HG02885 (cell line): Measurements from ENCODE around the gene GOPC.

ENCODE experiments used
- ATAC-seq: cut with Tn5 transposase; IDR thresholded peaks from one replicate; pipeline ENCODE4 v1.9.1; 2021; ENCODE audit warnings: mild to moderate bottlenecking; ENCODE audit not compliant: unreplicated experiment, poor library complexity

Gene GOPC

DNA sequence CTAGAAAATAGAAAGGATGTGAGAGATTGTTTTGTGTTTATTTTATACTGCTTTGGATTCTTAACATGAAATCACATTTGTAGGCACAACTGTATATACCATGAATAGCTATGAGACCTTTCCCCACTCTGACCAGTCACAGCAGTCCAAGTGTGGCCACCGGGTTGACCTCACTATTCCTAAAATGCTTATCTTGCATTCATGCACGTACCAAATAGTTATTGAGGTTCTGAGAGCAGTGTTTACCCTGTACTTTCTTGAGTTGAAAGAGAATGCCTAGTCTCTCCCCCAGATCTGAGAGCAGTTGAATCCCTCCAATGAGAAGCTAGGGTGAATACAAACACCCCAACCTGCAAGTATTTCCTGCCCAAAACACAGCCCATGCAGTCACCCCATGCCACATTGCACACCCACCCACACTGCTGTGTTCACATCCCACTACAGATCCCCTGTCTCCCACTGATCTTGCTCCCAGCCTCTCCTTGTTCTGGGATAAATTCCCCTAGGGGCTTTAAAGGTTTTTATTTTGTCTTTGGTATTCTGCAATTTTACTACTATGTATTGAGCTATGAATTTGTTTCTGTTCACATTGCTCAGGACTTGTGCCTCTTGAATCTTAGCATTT is 51.6 kb downstream of the GOPC start:
- ATAC-seq: no peak

DNA sequence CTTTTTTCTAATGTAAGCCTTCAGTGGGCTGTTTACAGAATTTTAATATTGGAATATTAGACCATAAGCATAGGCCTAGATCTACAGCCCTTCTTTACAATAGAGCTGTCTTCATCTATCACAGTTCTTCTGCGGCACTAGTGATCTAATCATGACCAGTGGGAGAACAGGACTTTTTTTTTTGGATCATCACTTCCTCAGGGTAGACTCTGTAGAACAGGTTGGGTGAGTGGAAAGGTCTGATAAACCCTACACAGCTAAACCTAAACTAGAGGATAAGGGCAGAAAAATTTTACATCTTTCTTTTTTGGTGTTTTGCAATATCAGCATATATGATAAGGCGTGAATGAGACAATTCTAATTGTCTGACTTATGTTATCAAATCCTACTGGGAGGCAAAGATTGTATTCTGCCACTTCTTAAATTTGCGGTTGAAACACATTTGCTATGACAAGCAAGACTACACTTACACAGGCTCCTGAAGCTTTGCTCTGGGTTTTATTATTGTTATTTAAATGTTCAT is 52.2 kb downstream of the GOPC start:
- no peak for ATAC-seq

DNA sequence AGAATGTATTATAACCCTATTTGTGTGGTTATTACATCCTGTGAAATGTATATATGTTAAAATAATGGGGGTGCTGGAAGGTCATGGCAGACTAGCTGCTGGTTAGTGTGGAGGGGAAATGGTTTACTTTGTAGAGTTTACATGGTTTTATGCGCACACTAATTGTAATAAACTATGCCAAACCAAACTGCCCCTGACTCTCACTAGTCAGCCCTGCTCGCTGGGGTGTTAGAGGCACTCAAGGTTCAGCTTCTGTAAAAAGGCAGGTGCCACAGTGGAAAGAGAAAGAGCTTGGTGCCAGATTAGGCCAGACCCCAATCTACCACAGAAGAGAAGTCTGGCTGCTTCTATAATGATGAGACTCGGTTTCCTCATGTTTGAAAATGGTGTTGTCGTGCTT is 52.7 kb downstream of the GOPC start:
- no peak for ATAC-seq

DNA sequence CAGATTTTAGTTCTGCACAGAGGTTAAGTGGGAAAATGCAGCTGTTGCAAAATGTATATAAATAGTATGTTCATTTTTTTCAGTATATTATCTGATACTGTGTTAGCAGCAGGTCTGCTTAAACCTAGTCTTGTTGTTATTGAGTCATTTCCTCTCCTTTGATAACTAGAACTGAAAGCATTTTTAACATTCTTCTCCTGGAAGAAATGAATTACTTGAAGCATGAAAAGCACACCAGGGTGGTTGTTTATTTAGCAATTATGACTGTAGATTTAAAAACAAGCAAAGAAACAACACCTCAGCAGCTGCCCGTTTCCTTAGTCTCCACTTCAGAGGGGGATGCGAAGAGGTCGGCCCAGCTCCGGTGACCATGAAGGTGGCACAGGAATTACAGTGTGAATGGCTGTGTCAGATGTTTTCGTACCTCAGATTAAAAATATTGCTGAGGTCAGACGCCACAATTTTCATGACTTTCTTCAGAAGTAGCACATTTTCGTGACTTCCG is 53.5 kb downstream of the GOPC start:
- ATAC-seq: no peak

DNA sequence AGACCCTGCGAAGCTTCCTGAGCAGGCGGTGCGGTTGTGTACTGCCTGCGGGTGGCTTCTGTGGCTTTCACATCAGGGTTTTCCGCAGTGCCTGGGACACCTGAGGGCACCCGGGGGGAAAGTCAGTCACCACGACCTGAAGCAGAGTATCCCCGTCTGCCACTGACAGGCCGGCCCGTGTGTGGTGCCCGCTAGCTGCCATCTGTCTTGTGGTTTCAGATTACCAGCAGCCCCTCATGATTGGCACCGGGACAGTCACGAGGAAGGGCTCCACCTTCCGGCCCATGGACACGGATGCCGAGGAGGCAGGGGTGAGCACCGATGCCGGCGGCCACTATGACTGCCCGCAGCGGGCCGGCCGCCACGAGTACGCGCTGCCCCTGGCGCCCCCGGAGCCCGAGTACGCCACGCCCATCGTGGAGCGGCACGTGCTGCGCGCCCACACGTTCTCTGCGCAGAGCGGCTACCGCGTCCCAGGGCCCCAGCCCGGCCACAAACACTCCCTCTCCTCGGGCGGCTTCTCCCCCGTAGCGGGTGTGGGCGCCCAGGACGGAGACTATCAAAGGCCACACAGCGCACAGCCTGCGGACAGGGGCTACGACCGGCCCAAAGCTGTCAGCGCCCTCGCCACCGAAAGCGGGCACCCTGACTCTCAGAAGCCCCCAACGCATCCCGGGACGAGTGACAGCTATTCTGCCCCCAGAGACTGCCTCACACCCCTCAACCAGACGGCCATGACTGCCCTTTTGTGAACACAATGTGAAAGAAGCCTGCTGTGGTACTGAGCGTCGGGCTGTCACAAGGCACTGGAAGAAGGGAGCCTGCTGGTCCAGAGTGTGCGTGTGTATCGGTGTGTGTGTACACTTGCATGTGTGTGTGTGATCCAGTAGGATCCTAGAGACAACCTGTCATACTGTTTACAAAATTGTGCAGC is 54.4 kb downstream of the GOPC start:
- ATAC-seq: no peak

DNA sequence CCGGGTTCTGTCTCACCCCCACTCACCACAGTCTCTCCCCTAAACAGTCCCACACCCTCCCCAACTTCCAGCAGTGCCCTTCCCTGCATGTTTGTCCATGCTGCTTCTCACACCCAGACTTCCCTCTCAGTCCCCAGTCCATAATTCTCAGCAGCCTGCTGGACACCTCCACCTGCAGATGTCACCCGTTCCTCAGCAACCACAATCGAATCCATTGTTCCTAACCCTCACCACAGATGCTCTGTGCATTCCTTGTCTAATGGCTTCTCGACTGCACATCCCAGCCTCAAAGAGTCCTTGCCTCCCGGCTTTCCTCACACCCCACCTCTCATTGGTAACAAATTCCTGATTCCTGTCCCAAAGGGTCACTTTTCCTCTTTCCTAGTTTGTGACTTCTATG is 55.6 kb downstream of the GOPC start:
- ATAC-seq: no peak

DNA sequence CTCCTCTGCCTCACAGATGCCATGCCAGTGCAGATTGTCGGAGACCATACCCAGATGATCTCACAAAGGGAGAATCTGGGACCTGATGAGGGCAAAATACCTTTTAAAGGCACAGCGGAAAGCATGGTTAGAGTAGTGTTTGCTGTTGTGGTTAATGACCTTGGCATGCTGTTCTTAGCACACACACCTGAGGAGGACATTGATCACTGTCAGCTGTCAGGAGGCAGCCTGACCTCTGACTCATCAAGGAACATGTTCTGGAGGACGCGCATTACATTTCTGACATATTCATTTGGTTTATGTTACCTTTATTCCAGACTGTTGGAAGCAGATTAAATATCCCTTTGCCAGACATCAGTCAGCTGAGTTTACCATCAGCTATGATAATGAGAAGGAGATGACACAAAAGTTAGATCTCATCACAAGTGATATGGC is 57.1 kb downstream of the GOPC start:
- no peak for ATAC-seq

DNA sequence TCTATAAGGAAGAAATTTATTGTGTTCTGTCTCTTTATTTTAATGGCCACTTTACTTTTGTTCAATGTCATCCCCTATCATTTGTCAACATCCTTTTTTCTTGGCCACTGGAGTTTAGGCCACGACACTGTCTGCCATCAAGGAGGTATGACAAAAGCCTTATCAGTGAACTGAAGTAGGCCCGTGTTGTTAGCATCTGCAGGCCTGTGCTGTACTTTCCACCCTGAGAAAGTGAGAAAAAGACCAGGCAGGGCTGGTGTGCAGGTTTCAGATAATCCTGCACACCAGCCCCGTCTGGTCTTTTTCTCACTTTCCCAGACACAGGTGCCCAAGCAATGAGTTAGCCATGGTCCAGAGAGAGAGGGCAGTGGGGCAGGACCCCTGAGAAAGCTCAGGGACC is 57.6 kb downstream of the GOPC start:
- no peak for ATAC-seq

DNA sequence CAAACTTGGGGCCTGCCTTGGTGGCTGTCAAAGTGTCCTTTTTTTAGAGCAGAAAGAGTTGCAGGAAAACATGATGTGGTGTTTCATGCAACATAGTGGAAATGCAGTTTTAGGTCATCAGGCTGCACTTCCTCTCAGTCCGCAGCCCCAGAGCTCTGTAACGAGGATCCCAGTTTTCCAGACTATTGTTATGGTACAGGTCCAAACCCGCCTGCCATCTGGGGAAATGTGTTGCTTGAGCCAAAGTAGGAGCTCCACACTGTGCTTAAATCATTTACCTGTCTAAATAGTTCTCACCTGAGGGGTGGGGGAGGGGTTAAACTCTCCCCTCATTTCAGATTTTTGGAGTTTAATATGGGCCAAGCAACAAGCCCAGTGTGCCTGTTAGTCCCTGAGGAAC is 59.8 kb downstream of the GOPC start:
- no peak for ATAC-seq

DNA sequence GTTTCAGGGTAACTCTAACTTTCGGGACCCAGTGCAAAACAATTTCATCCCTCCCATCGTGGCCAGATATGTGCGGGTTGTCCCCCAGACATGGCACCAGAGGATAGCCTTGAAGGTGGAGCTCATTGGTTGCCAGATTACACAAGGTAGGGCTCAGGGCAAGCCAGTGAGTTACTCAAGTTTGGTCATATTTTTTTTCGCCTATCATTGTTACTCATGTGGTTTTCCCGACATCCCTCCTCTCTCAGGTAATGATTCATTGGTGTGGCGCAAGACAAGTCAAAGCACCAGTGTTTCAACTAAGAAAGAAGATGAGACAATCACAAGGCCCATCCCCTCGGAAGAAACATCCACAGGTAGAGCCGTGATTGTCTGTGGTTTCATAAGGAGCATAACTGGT is 61.6 kb downstream of the GOPC start:
- no peak for ATAC-seq

DNA sequence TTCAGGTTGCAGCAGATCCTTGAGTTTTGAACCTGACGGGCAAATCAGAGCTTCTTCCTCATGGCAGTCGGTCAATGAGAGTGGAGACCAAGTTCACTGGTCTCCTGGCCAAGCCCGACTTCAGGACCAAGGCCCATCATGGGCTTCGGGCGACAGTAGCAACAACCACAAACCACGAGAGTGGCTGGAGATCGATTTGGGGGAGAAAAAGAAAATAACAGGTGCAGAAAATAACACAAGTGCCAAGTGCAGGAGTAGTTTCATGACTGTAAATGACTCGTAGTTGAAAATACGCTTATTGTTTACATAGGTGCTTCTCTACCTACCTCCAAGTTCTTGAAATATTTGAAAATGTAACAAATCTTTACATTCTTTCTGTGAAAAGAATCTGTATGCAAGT is 63.7 kb downstream of the GOPC start:
- ATAC-seq: no peak

DNA sequence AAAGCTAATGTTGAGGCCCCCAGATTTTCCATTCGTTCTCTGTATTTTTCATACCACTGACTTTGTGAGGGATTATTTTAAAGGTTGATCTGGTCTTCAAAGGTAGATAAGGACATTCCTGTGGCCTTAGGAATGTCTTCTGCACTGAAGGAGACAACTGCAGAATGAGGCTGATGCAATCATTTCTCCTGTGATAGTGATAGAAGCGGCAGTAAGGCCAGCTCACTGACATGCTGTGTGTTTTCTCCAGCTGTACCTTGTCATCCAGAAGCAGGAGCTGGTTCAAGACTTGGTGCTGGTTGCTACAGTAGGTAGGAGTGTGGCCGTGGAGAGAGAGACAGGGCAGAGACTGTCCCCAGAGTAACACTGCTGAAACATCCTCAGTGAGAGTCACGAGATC is 66.0 kb downstream of the GOPC start:
- no peak for ATAC-seq

DNA sequence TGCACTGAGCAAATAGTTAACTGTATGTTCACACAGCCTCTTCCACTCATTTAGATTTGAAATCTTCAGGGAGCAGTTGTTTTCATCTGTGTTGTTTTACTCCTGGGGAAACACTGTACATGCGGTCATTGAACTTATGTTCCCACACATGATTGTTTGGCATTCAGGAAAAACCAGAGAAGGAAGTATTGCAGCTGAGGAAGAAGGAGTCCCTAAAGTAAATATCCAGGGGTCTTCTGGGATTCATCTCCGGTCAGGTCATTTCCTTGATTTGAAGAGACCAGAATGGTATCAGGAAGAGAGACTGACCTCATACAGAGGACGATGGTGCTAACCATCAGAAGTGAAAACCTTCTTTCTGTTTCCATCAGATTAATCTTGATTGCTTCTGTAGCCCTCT is 67.3 kb downstream of the GOPC start:
- ATAC-seq: no peak

DNA sequence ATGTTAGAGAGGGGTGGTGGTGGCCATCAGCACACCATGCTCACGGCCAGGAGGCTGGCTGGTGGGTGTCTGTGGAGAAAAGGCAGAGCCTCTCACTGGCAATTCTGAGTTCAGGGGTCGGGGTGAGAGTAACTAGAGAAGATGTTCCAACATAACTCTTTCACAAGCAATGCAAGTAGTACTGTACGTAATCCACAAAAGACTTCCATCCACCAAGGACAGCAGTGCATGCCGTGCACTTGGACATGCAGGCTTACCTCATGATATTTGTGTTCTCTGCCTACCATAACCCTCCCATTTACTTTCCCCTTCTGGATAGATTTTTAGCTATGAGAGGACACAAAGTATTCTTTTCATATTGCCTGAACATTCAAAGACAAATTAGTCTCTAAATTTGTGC is 68.5 kb downstream of the GOPC start:
- no peak for ATAC-seq

DNA sequence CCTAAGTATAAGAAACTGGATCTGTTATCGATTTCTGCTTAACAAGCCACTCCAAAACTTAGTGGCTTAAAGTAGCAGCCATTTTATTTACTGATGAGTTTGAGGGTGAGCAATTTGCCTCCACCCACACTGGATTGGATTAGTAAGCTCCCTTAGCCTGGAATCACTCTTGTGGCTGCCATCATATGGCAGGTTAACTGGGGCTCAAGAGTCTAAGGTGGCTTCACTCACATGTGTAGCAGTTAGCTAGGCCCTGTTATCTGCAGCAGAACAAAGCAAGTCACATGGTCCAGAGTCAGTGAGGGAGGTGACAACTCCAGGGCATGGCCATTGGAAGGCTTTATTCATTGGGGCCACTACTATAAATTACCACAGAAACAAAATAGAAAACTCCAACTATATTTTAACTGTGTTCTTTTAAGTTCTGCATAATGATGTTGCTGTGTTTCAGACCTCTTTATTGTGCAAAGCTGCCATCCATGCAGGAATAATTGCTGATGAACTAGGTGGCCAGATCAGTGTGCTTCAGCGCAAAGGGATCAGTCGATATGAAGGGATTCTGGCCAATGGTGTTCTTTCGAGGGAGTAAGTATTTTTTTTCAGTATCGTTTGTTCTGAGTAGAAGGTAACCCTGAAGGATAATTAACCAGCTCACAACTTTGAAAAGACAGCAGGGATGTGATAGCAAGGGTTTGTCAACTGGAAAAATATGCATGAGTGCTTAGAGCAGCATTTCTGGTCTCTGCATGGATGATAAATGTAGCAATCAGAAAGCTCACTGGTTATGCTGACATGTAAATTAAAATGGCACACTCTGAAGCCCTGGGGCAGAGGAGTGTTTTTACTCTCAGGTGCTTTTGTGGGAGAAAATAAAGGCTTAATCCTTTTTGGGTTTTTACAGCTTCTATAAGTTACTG is 70.2 kb downstream of the GOPC start:
- no peak for ATAC-seq

DNA sequence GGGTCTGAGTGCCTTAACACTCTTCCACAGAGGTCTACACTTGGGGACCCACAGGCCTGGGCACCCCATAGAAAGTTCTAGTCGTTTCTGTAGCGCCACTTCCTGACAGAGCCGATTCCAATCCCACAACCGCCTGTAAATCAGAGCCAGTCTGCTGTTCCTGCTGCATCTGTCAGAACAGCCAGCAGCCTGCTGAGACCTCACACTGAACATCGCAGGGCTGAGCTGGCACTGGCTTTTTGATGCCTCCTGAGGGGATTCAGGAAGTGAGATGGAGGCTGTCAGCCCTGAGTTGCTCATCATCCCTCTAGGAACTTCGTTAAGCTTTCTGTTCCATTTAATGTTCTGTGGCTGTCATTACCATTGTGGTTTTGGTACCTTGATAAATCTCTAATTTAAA is 71.0 kb downstream of the GOPC start:
- no peak for ATAC-seq

DNA sequence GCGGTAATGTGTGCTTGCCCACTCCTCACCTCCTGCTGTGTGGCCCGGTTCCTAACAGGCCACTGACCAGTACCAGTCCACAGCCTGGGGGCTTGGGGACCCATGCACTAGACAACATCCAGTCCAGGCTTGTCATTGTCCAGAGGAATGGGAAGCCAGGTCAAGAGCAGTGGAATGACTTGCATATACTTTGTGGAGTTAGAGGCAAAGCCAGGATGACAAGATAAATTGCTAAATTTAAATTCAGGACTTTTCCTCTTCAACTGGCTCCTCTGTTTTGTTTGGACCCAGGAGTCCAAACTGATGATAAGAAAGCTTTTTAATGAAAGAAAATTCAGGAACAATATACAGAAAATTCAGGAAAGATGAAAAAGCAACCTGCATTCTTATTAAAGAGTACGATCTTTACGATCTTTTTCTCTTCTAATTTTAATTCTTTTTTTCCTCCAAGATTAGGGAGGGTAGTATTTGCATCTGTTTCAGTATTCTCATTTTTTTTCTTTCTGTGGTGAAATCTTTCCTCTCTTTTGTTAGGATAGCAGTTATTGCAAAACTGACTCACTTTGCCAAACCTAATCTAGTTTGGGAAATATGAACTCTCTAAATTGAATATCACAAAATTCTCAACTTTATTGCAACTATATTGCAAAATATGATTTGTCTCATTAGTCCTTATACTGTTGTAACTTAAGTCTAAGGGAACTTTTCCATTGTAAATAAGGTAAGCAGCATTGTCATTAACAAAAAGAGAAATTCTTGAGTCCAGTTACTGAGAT is 71.7 kb downstream of the GOPC start:
- ATAC-seq: no peak

DNA sequence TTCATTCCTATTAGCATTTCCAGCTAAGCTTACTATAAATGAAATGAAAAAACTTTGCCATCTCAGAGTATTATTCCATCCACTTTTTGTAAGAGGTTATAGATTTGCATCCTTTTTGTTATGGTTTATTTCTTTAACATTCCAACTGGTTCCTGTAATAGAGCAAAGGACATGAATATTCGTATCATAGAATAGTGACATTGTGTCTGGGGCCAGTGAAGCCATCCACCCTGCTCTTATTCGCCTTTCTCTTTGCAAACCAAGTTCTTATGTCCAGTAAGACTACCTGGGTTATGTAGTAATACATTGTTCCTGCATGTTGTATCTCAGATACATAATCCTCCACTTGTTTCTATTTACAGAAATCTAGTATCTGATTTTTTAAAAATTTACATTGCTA is 76.7 kb downstream of the GOPC start:
- no peak for ATAC-seq

DNA sequence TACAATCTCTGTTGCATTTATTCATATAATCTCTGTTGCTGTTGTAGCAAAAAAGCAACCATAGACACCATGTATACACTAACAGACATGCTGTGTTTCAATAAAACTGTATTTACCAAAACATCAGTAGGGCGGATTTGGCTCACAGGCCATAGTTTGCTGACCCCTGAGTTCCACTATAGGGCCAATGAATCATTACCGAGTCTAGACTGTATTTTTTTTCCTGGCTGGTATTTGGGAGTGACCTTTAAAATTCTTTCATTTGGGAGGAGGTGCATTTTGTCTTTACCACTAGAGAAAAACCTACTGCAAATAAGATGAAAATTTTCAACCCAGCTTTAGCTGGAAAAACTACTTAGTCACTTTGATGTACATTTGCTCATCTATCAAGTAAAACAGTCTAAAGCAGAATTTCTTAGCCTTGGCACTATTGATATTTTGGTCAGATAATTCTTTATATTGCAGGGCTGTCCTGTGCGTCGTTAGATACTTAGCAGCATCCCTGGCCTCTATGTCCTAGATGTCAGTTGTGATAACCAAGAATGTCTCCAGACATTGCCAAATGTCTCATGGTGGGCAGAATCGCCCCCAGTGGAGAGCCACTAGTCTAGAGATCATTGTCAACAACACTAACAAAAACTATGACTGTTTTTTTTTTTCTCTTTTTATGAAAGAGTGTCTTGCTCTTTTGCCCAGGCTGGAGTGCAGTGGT is 80.4 kb downstream of the GOPC start:
- no peak for ATAC-seq
